Measurements from ENCODE around the gene GALNTL6. TPM values are rescaled to one million over a fixed set of nuclear protein-coding genes. Genes with fewer than 3 reads are reported as not detected.

The GALNTL6 gene
- total and polyA plus RNA-seq, 9 of the 15 experiments (the other 6 are each of a cell fraction or from before 2014, with no cell fraction given) = 0.18 to 0.50 (median 0.29) TPM

- DNase-seq (ENCODE audit: extremely low read depth in 1 of 4, low spot score in 3 of 4) (no peak), FAIRE-seq (no peak), ATAC-seq (no peak)
- CTCF ChIA-PET (ENCODE audit: low intra/inter-chr PET ratio) = no interaction called here
- Histone ChIP-seq H3K4me3 (no peak overlapping the region), H3K27ac (ENCODE audit: extremely low read depth, low read depth, low read length) (no peak overlapping the region), H3K79me2 (ENCODE audit: control insufficient read depth, insufficient read depth, low read length) (no peaks in the 10 kb centered on the region), H3K27me3 (ENCODE audit: control insufficient read depth in 2 of 2, insufficient read depth in 2 of 2, low read length in 2 of 2) (peaks cover 0 to 10% of the 10 kb centered on the region in 2 experiments; a peak in 1 of 5 replicates), H3K36me3 (ENCODE audit: control insufficient read depth, insufficient read depth, low read length) (no peaks in the 10 kb centered on the region), H3K9ac (ENCODE audit: insufficient read depth in 1 of 2, low read depth in 2 of 2, low read length in 2 of 2) (no peak overlapping the region), H4K20me1 (replicated peaks; ENCODE audit: control insufficient read depth, insufficient read depth, low read length) (no peaks in the 10 kb centered on the region), H3K9me1 (ENCODE audit: control insufficient read depth, insufficient read depth, low read length) (no peaks in the 10 kb centered on the region), H3K4me2 (ENCODE audit: insufficient read depth, low read length) (no peak overlapping the region), H3K9me3 (replicated peaks; ENCODE audit: control insufficient read depth, insufficient read depth, low read depth, low read length) (no peaks in the 10 kb centered on the region), H2AFZ (ENCODE audit: low read depth, low read length) (no peak overlapping the region), H3K4me1 (replicated peaks in 1 of 2; ENCODE audit: control insufficient read depth in 2 of 2, insufficient read depth in 2 of 2, low read length in 2 of 2) (no peaks in the 10 kb centered on the region)
- 2% methylated on average over 3 of the region's 3 CpGs for WGBS (ENCODE audit: insufficient coverage, low coverage, missing lambda C conversion rate)
- in situ Hi-C loops (cut with MboI) (no loop called here), intact Hi-C loops (cut with micrococcal nuclease) (loop anchor here (10.0 kb wide), 2 partner anchors 632 to 992 kb away; no protein-coding TSS in a partner anchor)
- TF ChIP-seq, protein P1, sequence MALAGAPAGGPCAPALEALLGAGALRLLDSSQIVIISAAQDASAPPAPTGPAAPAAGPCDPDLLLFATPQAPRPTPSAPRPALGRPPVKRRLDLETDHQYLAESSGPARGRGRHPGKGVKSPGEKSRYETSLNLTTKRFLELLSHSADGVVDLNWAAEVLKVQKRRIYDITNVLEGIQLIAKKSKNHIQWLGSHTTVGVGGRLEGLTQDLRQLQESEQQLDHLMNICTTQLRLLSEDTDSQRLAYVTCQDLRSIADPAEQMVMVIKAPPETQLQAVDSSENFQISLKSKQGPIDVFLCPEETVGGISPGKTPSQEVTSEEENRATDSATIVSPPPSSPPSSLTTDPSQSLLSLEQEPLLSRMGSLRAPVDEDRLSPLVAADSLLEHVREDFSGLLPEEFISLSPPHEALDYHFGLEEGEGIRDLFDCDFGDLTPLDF (CRISPR knock-in tag; IDR thresholded peaks at IDR 0.05) = no peak
- TF ChIP-seq SAP30 (IDR thresholded peaks at IDR 0.05; ENCODE audit: borderline replicate concordance, insufficient read depth, low read depth, low read length, poor library complexity, severe bottlenecking) = no peak
- TF ChIP-seq HDAC3 (IDR thresholded peaks at IDR 0.05; ENCODE audit: borderline replicate concordance, partially characterized antibody) = no peak
- no peak for TF ChIP-seq XRCC4 (IDR thresholded peaks at IDR 0.05; ENCODE audit: extremely low read depth, insufficient read depth, insufficient read length)
- no peak for TF ChIP-seq ARID2 (IDR thresholded peaks at IDR 0.05)
- TF ChIP-seq ZNF785 (CRISPR knock-in tag; IDR thresholded peaks at IDR 0.05) = no peak
- no peak for TF ChIP-seq ZNF175 (CRISPR knock-in tag; IDR thresholded peaks at IDR 0.05; ENCODE audit: low read depth)
- TF ChIP-seq STAT5B (CRISPR knock-in tag; IDR thresholded peaks at IDR 0.05) = no peak
- TF ChIP-seq PHF20 (IDR thresholded peaks at IDR 0.05; ENCODE audit: partially characterized antibody) = no peak
- no peak for TF ChIP-seq HNRNPH1 (optimal IDR thresholded peaks at IDR 0.05; ENCODE audit: low read depth, low read length)
- TF ChIP-seq FOXJ3 (CRISPR knock-in tag; IDR thresholded peaks at IDR 0.05) = no peak
- TF ChIP-seq NR2F6 (CRISPR knock-in tag; IDR thresholded peaks at IDR 0.05) = no peak
- TF ChIP-seq PTRF (tag; IDR thresholded peaks at IDR 0.05) = no peak
- TF ChIP-seq NCOA1 (IDR thresholded peaks at IDR 0.05; ENCODE audit: low read depth) = no peak
- BruUV-seq (replicated peaks) = no TSS peak
- POLR2A ChIA-PET = no interaction called here
Observed at GRCh38 chr4:172836661-172837060, 1023.5 kb downstream of the GALNTL6 start.

All from K562 (cell line).